CD14-positive monocyte (primary cell): Measurements from ENCODE around the gene PLXDC1. TPM values are rescaled to one million over a fixed set of nuclear protein-coding genes. Genes with fewer than 3 reads are reported as not detected.
"Not testable (repeated sequence)": the region's sequence is repeated elsewhere in the genome, so short reads cannot be mapped to it uniquely, and the experiment has no call there.

Source experiments
- DNase-seq, 3 donors: peaks; one replicate each; pipeline ENCODE4 v3.0.0-alpha.2; 2011 to 2022
- H2AFZ ChIP-seq: 2 replicates; pipeline ENCODE4 v1.6.0; 2012; ENCODE audit warnings: mild to moderate bottlenecking, low read depth, low read length, inconsistent platforms; ENCODE audit not compliant: insufficient read depth, poor library complexity, severe bottlenecking
- H3K27ac ChIP-seq, 2 donors: 1 replicate in 1 of 2; 2 replicates in 1 of 2; pipeline ENCODE4 v1.5.1; 2012 to 2013; ENCODE audit warnings: low read length in 2 of 2, control low read depth in 1 of 2, inconsistent platforms in 1 of 2, low read depth in 1 of 2, mild to moderate bottlenecking in 1 of 2
- H3K27me3 ChIP-seq, 2 donors: one replicate each; pipeline versions ENCODE4 v1.6.0 to v1.6.1; 2011 to 2013; ENCODE audit warnings: low read length in 2 of 2; ENCODE audit not compliant: control insufficient read depth in 2 of 2, insufficient read depth in 2 of 2
- H3K36me3 ChIP-seq, 2 donors: replicated peaks in 1 of 2; 1 replicate in 1 of 2; 2 replicates in 1 of 2; pipeline versions ENCODE4 v1.5.1 to v1.6.1; 2012 to 2013; ENCODE audit warnings: low read length in 2 of 2, control low read depth in 1 of 2, inconsistent platforms in 1 of 2, mild to moderate bottlenecking in 1 of 2; ENCODE audit not compliant: insufficient read depth in 2 of 2, control insufficient read depth in 1 of 2
- H3K4me1 ChIP-seq, 2 donors: 1 replicate in 1 of 2; 2 replicates in 1 of 2; pipeline versions ENCODE4 v1.5.1 to v1.6.1; 2012 to 2013; ENCODE audit warnings: low read length in 2 of 2, control low read depth in 1 of 2, inconsistent platforms in 1 of 2, mild to moderate bottlenecking in 1 of 2, moderate library complexity in 1 of 2; ENCODE audit not compliant: insufficient read depth in 2 of 2, control insufficient read depth in 1 of 2
- H3K4me2 ChIP-seq: replicated peaks from 2 replicates; pipeline ENCODE3; 2012; ENCODE audit warnings: low read length, moderate library complexity, mild to moderate bottlenecking; ENCODE audit not compliant: poor library complexity, severe bottlenecking; ENCODE audit errors: extremely low read depth
- H3K4me3 ChIP-seq, 3 experiments: fragments of 200-600 bp in 1 of 3; sonication (generic) in 1 of 3; replicated peaks in 1 of 3; 1 replicate in 2 of 3; 2 replicates in 1 of 3; pipeline ENCODE4 v1.5.1; 2011 to 2013; ENCODE audit warnings: low read length in 3 of 3, mild to moderate bottlenecking in 3 of 3, control low read depth in 2 of 3, low read depth in 2 of 3, inconsistent platforms in 1 of 3, moderate library complexity in 1 of 3
- H3K79me2 ChIP-seq: 2 replicates; pipeline ENCODE4 v1.6.0; 2012; ENCODE audit warnings: mild to moderate bottlenecking, control low read depth, inconsistent platforms, low read length, moderate library complexity; ENCODE audit not compliant: insufficient read depth
- H3K9ac ChIP-seq: 2 replicates; pipeline ENCODE4 v1.6.0; 2017; ENCODE audit warnings: low read length, mild to moderate bottlenecking; ENCODE audit not compliant: insufficient read depth, poor library complexity, severe bottlenecking
- H3K9me3 ChIP-seq, 2 donors: replicated peaks in 1 of 2; 1 replicate in 1 of 2; 2 replicates in 1 of 2; pipeline versions ENCODE4 v1.5.1 to v1.6.1; 2012 to 2013; ENCODE audit warnings: low read length in 2 of 2, control low read depth in 1 of 2; ENCODE audit not compliant: control insufficient read depth in 1 of 2, insufficient read depth in 1 of 2
- H4K20me1 ChIP-seq: 2 replicates; pipeline ENCODE4 v1.6.0; 2012; ENCODE audit warnings: mild to moderate bottlenecking, low read length, control low read depth, moderate library complexity; ENCODE audit not compliant: insufficient read depth
- H3K27ac Mint-ChIP-seq, 7 donors: one replicate each; pipeline ENCODE4 v1.8.0; 2020; ENCODE audit warnings: mild to moderate bottlenecking in 7 of 7, mixed read lengths in 7 of 7, moderate library complexity in 6 of 7, inconsistent platforms in 2 of 7
- H3K27me3 Mint-ChIP-seq, 3 donors: one replicate each; pipeline ENCODE4 v1.8.0; 2021 to 2022; ENCODE audit warnings: low read depth in 3 of 3, mild to moderate bottlenecking in 3 of 3, mixed read lengths in 3 of 3, moderate library complexity in 3 of 3, inconsistent platforms in 1 of 3
- H3K36me3 Mint-ChIP-seq, 2 donors: one replicate each; pipeline ENCODE4 v1.8.0; 2020; ENCODE audit warnings: mixed read lengths in 2 of 2, inconsistent platforms in 1 of 2, mild to moderate bottlenecking in 1 of 2
- H3K4me1 Mint-ChIP-seq: one replicate; pipeline ENCODE4 v1.8.0; 2020; ENCODE audit warnings: mild to moderate bottlenecking, mixed read lengths
- H3K4me3 Mint-ChIP-seq, 2 donors: one replicate each; pipeline ENCODE4 v1.8.0; 2020; ENCODE audit warnings: mild to moderate bottlenecking in 2 of 2, mixed read lengths in 2 of 2, moderate library complexity in 1 of 2
- H3K9me3 Mint-ChIP-seq, 7 donors: one replicate each; pipeline ENCODE4 v1.8.0; 2020 to 2022; ENCODE audit warnings: mixed read lengths in 7 of 7, mild to moderate bottlenecking in 6 of 7, moderate library complexity in 6 of 7, inconsistent platforms in 2 of 7
- WGBS: methylation state at CpG from one replicate; pipeline ENCODE4 v1.1.5; 2013; ENCODE audit warnings: missing lambda C conversion rate; ENCODE audit not compliant: insufficient coverage; 5-methylcytosine and 5-hydroxymethylcytosine counted together
- intact Hi-C, 2 donors: fragments of 100-400 bp; cut with micrococcal nuclease; formaldehyde crosslinking; loops; one replicate each; pipeline versions ENCODE4 v1.15.0 to v1.15.1; 2023
- polyA plus RNA-seq, 3 donors: library from polyadenylated mRNA; depleted of rRNA in 1 of 3; unstranded in 2 of 3; stranded (reverse) in 1 of 3; fragments of 300-500 nt in 2 of 3; fragments of >200 nt in 1 of 3; fragmentation: Illumina TruSeq in 2 of 3; gene quantifications; 1 replicate in 2 of 3; 2 replicates in 1 of 3; pipeline ENCODE4 v1.2.3, GENCODE V29; 2012 to 2021
- TF ChIP-seq, protein P1 (sequence below): fragments of 200-600 bp; IDR thresholded peaks from one replicate; pipeline ENCODE4 v1.8.0; 2022; ENCODE audit warnings: antibody characterized with exemption, mild to moderate bottlenecking

PLXDC1 gene
- polyA plus RNA-seq, 3 donors, result 0.21 TPM; not detected in 2

- Mint-ChIP-seq H3K27me3 (peaks cover 2 to 4% (median 3%) of the 10 kb centered on the region in 3 donors), H3K4me3 (peak overlapping the region in 1 of 2 donors; percentile 73), H3K36me3 (no peaks in the 10 kb centered on the region), H3K4me1 (peaks cover 54% of the 10 kb centered on the region), H3K9me3 (peaks cover 0 to 7% (median 3%) of the 10 kb centered on the region in 7 donors), H3K27ac (peak overlapping the region in 2 of 7 donors; percentile 10 to 37)
- no peaks in the 10 kb centered on the region for H3K9me3 ChIP-seq
- no peak overlapping the region for H3K9ac ChIP-seq
- peaks cover 14% of the 10 kb centered on the region for H3K79me2 ChIP-seq
- no peaks in the 10 kb centered on the region for H3K27me3 ChIP-seq
- H4K20me1 ChIP-seq, result no peaks in the 10 kb centered on the region
- peaks cover 45 to 57% of the 10 kb centered on the region in 2 donors for H3K4me1 ChIP-seq
- no peak overlapping the region for H3K4me3 ChIP-seq
- TF ChIP-seq, protein P1, sequence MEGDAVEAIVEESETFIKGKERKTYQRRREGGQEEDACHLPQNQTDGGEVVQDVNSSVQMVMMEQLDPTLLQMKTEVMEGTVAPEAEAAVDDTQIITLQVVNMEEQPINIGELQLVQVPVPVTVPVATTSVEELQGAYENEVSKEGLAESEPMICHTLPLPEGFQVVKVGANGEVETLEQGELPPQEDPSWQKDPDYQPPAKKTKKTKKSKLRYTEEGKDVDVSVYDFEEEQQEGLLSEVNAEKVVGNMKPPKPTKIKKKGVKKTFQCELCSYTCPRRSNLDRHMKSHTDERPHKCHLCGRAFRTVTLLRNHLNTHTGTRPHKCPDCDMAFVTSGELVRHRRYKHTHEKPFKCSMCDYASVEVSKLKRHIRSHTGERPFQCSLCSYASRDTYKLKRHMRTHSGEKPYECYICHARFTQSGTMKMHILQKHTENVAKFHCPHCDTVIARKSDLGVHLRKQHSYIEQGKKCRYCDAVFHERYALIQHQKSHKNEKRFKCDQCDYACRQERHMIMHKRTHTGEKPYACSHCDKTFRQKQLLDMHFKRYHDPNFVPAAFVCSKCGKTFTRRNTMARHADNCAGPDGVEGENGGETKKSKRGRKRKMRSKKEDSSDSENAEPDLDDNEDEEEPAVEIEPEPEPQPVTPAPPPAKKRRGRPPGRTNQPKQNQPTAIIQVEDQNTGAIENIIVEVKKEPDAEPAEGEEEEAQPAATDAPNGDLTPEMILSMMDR, result no peak
- no peaks in the 10 kb centered on the region for H3K36me3 ChIP-seq
- H3K4me2 ChIP-seq, result peak overlapping the region; percentile 48
- no CpG with 5 or more reads among the region's 3 CpGs for WGBS
- intact Hi-C loops, result loop anchor here (5.0 to 10.0 kb wide), 3 partner anchors 65 to 182 kb away; no protein-coding TSS in a partner anchor
- peak overlapping the region; percentile 51 for H2AFZ ChIP-seq
- no peak for DNase-seq
- no peak overlapping the region for H3K27ac ChIP-seq
Measured at GRCh38 chr17:39169518-39169917, 18.1 kb upstream of the PLXDC1 start.

DNA sequence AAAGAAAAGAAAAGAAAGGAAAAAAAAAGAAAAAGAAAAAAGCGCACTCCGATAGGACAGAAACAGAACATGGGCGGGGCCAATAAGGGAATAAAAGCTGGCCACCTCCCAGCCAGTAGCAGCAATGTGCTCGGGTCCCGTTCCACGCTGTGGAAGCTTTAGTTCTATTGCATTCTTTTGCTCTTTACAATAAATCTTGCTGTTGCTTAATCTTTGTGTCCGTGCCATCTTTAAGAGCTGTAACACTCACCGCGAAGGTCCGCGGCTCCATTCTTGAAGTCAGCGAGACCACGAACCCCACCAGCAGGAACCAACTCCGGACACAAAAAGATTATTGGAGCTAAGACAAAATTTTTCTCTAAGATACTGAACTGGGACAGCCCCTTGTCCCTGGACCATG lies 17.7 kb upstream of the PLXDC1 start:
- intact Hi-C loops, result loop anchor here (5.0 to 10.0 kb wide), 3 partner anchors 66 to 182 kb away; no protein-coding TSS in a partner anchor
- H2AFZ ChIP-seq, result peak overlapping the region; percentile 51
- no peak overlapping the region for H3K9ac ChIP-seq
- no peaks in the 10 kb centered on the region for H3K27me3 ChIP-seq
- Mint-ChIP-seq H3K9me3 (peaks cover 0 to 7% (median 3%) of the 10 kb centered on the region in 7 donors), H3K36me3 (no peaks in the 10 kb centered on the region), H3K4me1 (peaks cover 57% of the 10 kb centered on the region), H3K27me3 (peaks cover 3 to 4% (median 3%) of the 10 kb centered on the region in 3 donors), H3K27ac (peak overlapping the region in 3 of 7 donors; percentile 5 to 37 (median 10)), H3K4me3 (peak overlapping the region; percentile 58 to 73)
- DNase-seq, result no peak
- no peaks in the 10 kb centered on the region for H4K20me1 ChIP-seq
- H3K79me2 ChIP-seq, result peaks cover 14% of the 10 kb centered on the region
- peak overlapping the region; percentile 48 for H3K4me2 ChIP-seq
- TF ChIP-seq, protein P1, result no peak
- no peaks in the 10 kb centered on the region for H3K9me3 ChIP-seq
- no peaks in the 10 kb centered on the region for H3K36me3 ChIP-seq
- WGBS, result 10% methylated on average over 10 of the region's 14 CpGs
- peaks cover 50 to 62% of the 10 kb centered on the region in 2 donors for H3K4me1 ChIP-seq
- peak overlapping the region in 1 of 3 experiments; percentile 30 for H3K4me3 ChIP-seq
- no peak overlapping the region for H3K27ac ChIP-seq

- H3K4me3 ChIP-seq, H3K9ac ChIP-seq, H3K9me3 ChIP-seq, H3K4me3 Mint-ChIP-seq, H3K9me3 Mint-ChIP-seq, H3K36me3 ChIP-seq, DNase-seq, H3K4me2 ChIP-seq, H4K20me1 ChIP-seq, H3K27me3 ChIP-seq, H3K36me3 Mint-ChIP-seq, H3K27ac ChIP-seq, H3K27me3 Mint-ChIP-seq, H2AFZ ChIP-seq: not testable (repeated sequence)
- Histone ChIP-seq H3K79me2 (peaks cover 14% of the 10 kb centered on the region), H3K4me1 (peaks cover 51 to 64% of the 10 kb centered on the region in 2 donors)
- intact Hi-C loops, result loop anchor here (5.0 to 10.0 kb wide), 3 partner anchors 66 to 181 kb away; no protein-coding TSS in a partner anchor
- H3K27ac Mint-ChIP-seq, result peak overlapping the region in 1 of 7 donors; percentile 30
- 99% methylated on average over 5 of the region's 10 CpGs for WGBS
- H3K4me1 Mint-ChIP-seq, result peaks cover 59% of the 10 kb centered on the region
Measured at GRCh38 chr17:39168503-39168902, 17.1 kb upstream of the PLXDC1 start.
